Liver (tissue), 3 donors: ENCODE data around the gene ACTR1B.

Experiments used
- EGR1 ChIP-seq, 2 donors: IDR thresholded peaks; 2 replicates each; pipeline ENCODE4 v1.6.1; 2016 to 2018; ENCODE audit warnings: antibody characterized with exemption in 2 of 2, low read depth in 2 of 2
- GABPA ChIP-seq, 2 donors: IDR thresholded peaks in 1 of 2; conservative IDR thresholded peaks in 1 of 2; 2 replicates each; pipeline ENCODE4 v1.6.1; 2016; ENCODE audit warnings: antibody characterized with exemption in 2 of 2, mild to moderate bottlenecking in 1 of 2, moderate library complexity in 1 of 2
- HNF4A ChIP-seq, 2 donors: conservative IDR thresholded peaks; 2 replicates each; pipeline ENCODE4 v1.6.1; 2016; ENCODE audit warnings: antibody characterized with exemption in 2 of 2, mild to moderate bottlenecking in 2 of 2
- JUND ChIP-seq, 2 donors: IDR thresholded peaks; 2 replicates each; pipeline ENCODE4 v1.6.1; 2016; ENCODE audit warnings: antibody characterized with exemption in 2 of 2
- RAD21 ChIP-seq, 2 donors: IDR thresholded peaks; 2 replicates each; pipeline ENCODE4 v1.6.1; 2016; ENCODE audit warnings: antibody characterized with exemption in 2 of 2, mild to moderate bottlenecking in 2 of 2
- SP1 ChIP-seq: IDR thresholded peaks from 2 replicates; pipeline ENCODE4 v1.6.1; 2018; ENCODE audit warnings: antibody characterized with exemption, mild to moderate bottlenecking
- TAF1 ChIP-seq: conservative IDR thresholded peaks from 2 replicates; pipeline ENCODE4 v1.6.1; 2016; ENCODE audit warnings: antibody characterized with exemption, mild to moderate bottlenecking
- YY1 ChIP-seq: IDR thresholded peaks from 2 replicates; pipeline ENCODE4 v1.6.1; 2016; ENCODE audit warnings: antibody characterized with exemption, mild to moderate bottlenecking
- ZBTB33 ChIP-seq: IDR thresholded peaks from 2 replicates; pipeline ENCODE4 v1.6.1; 2016; ENCODE audit warnings: antibody characterized with exemption
- TF ChIP-seq, protein P1 (sequence below): fragments of 150-350 bp; IDR thresholded peaks from 2 replicates; pipeline ENCODE4 v1.5.1; 2017; ENCODE audit warnings: improper control_type of control experiment, low read depth, low read length; ENCODE audit not compliant: missing input control
- TF ChIP-seq, protein P2 (sequence below): IDR thresholded peaks from 2 replicates; pipeline ENCODE4 v1.6.1; 2016; ENCODE audit warnings: antibody characterized with exemption
- TF ChIP-seq, protein P3 (sequence below): IDR thresholded peaks from 2 replicates; pipeline ENCODE4 v1.6.1; 2016; ENCODE audit warnings: antibody characterized with exemption
- TF ChIP-seq, protein P4 (sequence below): IDR thresholded peaks from 2 replicates; pipeline ENCODE4 v1.6.1; 2016; ENCODE audit warnings: antibody characterized with exemption, mild to moderate bottlenecking
- donor health status: healthy.
- donor health status: healthy.

- TF ChIP-seq YY1 (no peak), EGR1 (IDR thresholded peaks at IDR 0.05; ENCODE audit: low read depth in 2 of 2) (no peak), JUND (IDR thresholded peaks at IDR 0.05) (no peak), SP1 (no peak), RAD21 (IDR thresholded peaks at IDR 0.05) (no peak), TAF1 (no peak), HNF4A (conservative IDR thresholded peaks at IDR 0.05) (no peak), GABPA (IDR thresholded peaks at IDR 0.05 in 1 of 2, conservative IDR thresholded peaks at IDR 0.05 in 1 of 2) (no peak), ZBTB33 (no peak)
- TF ChIP-seq, protein P1, sequence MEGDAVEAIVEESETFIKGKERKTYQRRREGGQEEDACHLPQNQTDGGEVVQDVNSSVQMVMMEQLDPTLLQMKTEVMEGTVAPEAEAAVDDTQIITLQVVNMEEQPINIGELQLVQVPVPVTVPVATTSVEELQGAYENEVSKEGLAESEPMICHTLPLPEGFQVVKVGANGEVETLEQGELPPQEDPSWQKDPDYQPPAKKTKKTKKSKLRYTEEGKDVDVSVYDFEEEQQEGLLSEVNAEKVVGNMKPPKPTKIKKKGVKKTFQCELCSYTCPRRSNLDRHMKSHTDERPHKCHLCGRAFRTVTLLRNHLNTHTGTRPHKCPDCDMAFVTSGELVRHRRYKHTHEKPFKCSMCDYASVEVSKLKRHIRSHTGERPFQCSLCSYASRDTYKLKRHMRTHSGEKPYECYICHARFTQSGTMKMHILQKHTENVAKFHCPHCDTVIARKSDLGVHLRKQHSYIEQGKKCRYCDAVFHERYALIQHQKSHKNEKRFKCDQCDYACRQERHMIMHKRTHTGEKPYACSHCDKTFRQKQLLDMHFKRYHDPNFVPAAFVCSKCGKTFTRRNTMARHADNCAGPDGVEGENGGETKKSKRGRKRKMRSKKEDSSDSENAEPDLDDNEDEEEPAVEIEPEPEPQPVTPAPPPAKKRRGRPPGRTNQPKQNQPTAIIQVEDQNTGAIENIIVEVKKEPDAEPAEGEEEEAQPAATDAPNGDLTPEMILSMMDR = no peak
- TF ChIP-seq, protein P2, sequence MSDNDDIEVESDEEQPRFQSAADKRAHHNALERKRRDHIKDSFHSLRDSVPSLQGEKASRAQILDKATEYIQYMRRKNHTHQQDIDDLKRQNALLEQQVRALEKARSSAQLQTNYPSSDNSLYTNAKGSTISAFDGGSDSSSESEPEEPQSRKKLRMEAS = no peak
- TF ChIP-seq, protein P3, sequence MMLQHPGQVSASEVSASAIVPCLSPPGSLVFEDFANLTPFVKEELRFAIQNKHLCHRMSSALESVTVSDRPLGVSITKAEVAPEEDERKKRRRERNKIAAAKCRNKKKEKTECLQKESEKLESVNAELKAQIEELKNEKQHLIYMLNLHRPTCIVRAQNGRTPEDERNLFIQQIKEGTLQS = no peak
- TF ChIP-seq, protein P4, sequence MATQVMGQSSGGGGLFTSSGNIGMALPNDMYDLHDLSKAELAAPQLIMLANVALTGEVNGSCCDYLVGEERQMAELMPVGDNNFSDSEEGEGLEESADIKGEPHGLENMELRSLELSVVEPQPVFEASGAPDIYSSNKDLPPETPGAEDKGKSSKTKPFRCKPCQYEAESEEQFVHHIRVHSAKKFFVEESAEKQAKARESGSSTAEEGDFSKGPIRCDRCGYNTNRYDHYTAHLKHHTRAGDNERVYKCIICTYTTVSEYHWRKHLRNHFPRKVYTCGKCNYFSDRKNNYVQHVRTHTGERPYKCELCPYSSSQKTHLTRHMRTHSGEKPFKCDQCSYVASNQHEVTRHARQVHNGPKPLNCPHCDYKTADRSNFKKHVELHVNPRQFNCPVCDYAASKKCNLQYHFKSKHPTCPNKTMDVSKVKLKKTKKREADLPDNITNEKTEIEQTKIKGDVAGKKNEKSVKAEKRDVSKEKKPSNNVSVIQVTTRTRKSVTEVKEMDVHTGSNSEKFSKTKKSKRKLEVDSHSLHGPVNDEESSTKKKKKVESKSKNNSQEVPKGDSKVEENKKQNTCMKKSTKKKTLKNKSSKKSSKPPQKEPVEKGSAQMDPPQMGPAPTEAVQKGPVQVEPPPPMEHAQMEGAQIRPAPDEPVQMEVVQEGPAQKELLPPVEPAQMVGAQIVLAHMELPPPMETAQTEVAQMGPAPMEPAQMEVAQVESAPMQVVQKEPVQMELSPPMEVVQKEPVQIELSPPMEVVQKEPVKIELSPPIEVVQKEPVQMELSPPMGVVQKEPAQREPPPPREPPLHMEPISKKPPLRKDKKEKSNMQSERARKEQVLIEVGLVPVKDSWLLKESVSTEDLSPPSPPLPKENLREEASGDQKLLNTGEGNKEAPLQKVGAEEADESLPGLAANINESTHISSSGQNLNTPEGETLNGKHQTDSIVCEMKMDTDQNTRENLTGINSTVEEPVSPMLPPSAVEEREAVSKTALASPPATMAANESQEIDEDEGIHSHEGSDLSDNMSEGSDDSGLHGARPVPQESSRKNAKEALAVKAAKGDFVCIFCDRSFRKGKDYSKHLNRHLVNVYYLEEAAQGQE = no peak
These were observed 39.9 kb upstream of the ACTR1B start for GRCh38 chr2:97703741-97704140.
